ENCODE results near the gene USP24. TPM values are rescaled to one million over a fixed set of nuclear protein-coding genes. Genes with fewer than 3 reads are reported as not detected.

Gene USP24
- total RNA-seq, 1 donor from 2014 or later: 44.6 TPM

DNA sequence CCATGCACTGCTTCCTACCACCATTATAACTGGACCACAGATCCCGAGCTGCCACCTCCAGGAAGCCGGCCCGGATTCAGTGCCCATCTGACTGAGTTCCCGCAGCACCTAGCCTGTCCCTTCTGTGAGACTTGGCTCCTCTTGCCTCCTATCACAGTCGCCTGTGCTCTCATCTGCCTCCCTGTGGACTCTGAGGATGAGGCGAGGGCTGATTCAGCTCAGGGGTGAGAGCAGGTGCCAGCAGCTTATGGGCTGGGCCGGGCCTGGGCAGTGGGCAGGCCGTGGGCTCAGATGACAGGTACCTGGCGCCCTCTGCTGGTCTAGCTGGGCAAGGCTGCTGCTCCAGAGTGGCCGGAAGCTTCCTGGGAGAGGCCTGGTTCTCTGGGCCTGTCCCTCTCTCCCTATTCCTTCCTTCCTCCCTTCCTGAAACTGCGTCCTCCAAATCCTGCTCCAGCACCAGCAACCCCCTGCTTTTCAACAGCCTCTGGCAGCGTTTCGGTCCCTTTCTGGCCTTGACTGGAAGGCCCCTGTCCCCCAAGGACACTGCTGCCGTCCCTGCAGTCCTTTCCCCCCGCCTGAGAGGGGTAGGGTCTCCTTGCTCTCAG lies 193.1 kb downstream of the USP24 start:
- H3K36me3 Mint-ChIP-seq (ENCODE audit: low read depth): no peaks in the 10 kb centered on the region
- H3K27me3 Mint-ChIP-seq (ENCODE audit: low read depth): peaks cover 3% of the 10 kb centered on the region
- no peaks in the 10 kb centered on the region for H3K4me1 Mint-ChIP-seq
- peak; percentile 94 for TF ChIP-seq CTCF (conservative IDR thresholded peaks at IDR 0.05)
- peak overlapping the region; percentile 48 for H3K27ac Mint-ChIP-seq (ENCODE audit: unreplicated experiment)
- no peak overlapping the region for H3K4me3 Mint-ChIP-seq
- H3K9me3 Mint-ChIP-seq: no peaks in the 10 kb centered on the region
- DNase-seq (ENCODE audit: low read depth, low spot score): peak; percentile 96

DNA sequence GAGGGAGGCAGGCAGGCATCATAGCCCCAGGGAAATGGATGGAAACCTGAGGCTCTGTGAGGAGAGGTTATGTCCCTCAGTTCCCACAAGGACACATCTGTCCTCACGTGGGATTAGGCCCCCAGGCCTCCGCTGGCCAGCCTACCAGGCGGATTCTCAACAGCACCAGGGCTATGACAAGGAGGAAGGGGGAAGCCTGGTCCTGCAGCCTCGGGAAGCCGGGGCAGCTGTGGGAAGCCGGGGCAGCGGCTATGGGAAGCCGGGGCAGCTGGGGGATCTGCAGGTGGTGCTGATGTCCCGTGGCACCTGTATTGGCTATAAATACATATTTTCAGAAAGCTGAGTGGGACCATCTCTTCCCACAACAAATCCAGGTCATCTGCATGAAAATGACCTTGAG lies 196.8 kb downstream of the USP24 start:
- H3K4me3 Mint-ChIP-seq: no peak overlapping the region
- peaks cover 10% of the 10 kb centered on the region for H3K27me3 Mint-ChIP-seq (ENCODE audit: low read depth)

More for the DNA sequence above, 196.8 kb downstream of the USP24 start:
- H3K9me3 Mint-ChIP-seq: no peaks in the 10 kb centered on the region
- no peak for TF ChIP-seq CTCF (conservative IDR thresholded peaks at IDR 0.05)
- H3K4me1 Mint-ChIP-seq: no peaks in the 10 kb centered on the region
- no peaks in the 10 kb centered on the region for H3K36me3 Mint-ChIP-seq (ENCODE audit: low read depth)
- no peak overlapping the region for H3K27ac Mint-ChIP-seq (ENCODE audit: unreplicated experiment)
- no peak for DNase-seq (ENCODE audit: low read depth, low spot score)

Small RNA genes within 50 kb of the gene (microRNA-seq; reads per million reads assigned to microRNA genes)
- 2.4 reads per million for gene MIR4422

Other genes starting within 250 kb of the USP24 start
- gene TMEM61, start 234.7 kb downstream of the USP24 start, total RNA-seq: not detected in 2 replicates
- not detected in 2 replicates for gene BSND, start 216.4 kb downstream of the USP24 start, total RNA-seq
- gene PCSK9, start 175.8 kb downstream of the USP24 start, total RNA-seq: 23.7 and 24.1 TPM in 2 replicates